Measurements from ENCODE around the gene PRRX2. TPM values are rescaled to one million over a fixed set of nuclear protein-coding genes. Genes with fewer than 3 reads are reported as not detected.

PRRX2 gene
- total and polyA plus RNA-seq, 9 of the 15 experiments (the other 6 are each of a cell fraction or from before 2014, with no cell fraction given): 0.21 TPM; not detected in 8

- TF ChIP-seq RUNX1 (IDR thresholded peaks at IDR 0.05; ENCODE audit: low read depth): no peak
These were observed 23.0 kb downstream of the PRRX2 start (continued) for GRCh38 chr9:129688285-129689043.

DNA sequence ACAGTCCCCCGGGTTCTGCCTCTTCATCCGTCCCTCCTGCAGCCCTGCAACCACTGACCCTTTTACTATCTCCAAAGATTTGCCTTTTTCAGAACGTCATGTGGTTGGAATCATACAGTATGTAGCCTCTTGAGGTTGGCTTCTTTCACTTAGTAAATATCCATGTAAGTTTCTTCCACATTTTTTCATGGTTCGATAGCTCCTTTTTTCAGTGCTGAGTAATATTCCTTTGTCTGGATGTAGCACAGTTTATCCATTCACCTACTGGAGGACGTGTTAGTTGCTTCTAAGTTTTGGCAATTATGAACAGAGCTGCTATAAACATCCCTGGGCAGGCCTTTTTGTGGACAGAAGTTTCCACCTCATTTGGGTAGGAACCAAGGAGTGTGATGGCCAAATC lies 27.1 kb downstream of the PRRX2 start:
- ChIA-PET CTCF (ENCODE audit: low intra/inter-chr PET ratio) (no interaction called here), POLR2A (no interaction called here)
- ATAC-seq (no peak), DNase-seq (ENCODE audit: extremely low read depth in 1 of 4, low spot score in 3 of 4) (no peak), FAIRE-seq (no peak)
- no peak overlapping the region for H3K27ac ChIP-seq (ENCODE audit: extremely low read depth, low read depth, low read length)
- in situ Hi-C loops (cut with MboI) (no loop called here), intact Hi-C loops (cut with micrococcal nuclease) (no loop called here)
- 0 out of 2 replicates have a peak, but pooled peaks cover 8% of the 10 kb centered on the region for H4K20me1 ChIP-seq (replicated peaks; ENCODE audit: control insufficient read depth, insufficient read depth, low read length)
- H3K4me2 ChIP-seq (ENCODE audit: insufficient read depth, low read length): no peak overlapping the region
- no peaks in the 10 kb centered on the region for H3K36me3 ChIP-seq (ENCODE audit: control insufficient read depth, insufficient read depth, low read length)
- TF ChIP-seq BCOR (IDR thresholded peaks at IDR 0.05): peak; percentile 83
- no peak for TF ChIP-seq CREM (IDR thresholded peaks at IDR 0.05; ENCODE audit: low read depth)
- peak; percentile 75 for TF ChIP-seq RBM25 (IDR thresholded peaks at IDR 0.05; ENCODE audit: low read depth, low read length, severe bottlenecking)
- TF ChIP-seq KDM1A (IDR thresholded peaks at IDR 0.05): peak; percentile 7 to 56; a peak in 2 of 4 replicates
- peak; percentile 97 for TF ChIP-seq ZNF146 (CRISPR knock-in tag; IDR thresholded peaks at IDR 0.05; ENCODE audit: unreplicated experiment)
- TF ChIP-seq ARNT (IDR thresholded peaks at IDR 0.05): no peak
- no peak for TF ChIP-seq GATA2 (CRISPR knock-in tag; IDR thresholded peaks at IDR 0.05)
- BruUV-seq (replicated peaks): no TSS peak
- H3K4me3 ChIP-seq: no peak overlapping the region
- no peak overlapping the region for H3K9ac ChIP-seq (ENCODE audit: insufficient read depth in 1 of 2, low read depth in 2 of 2, low read length in 2 of 2)
- H3K27me3 ChIP-seq (ENCODE audit: control insufficient read depth in 2 of 2, insufficient read depth in 2 of 2, low read length in 2 of 2): peaks cover 46 to 77% of the 10 kb centered on the region in 2 experiments
- H3K4me1 ChIP-seq (replicated peaks in 1 of 2; ENCODE audit: control insufficient read depth in 2 of 2, insufficient read depth in 2 of 2, low read length in 2 of 2): peaks cover 0 to 9% of the 10 kb centered on the region in 2 experiments; a peak in 2 of 5 replicates
- WGBS (ENCODE audit: insufficient coverage, low coverage, missing lambda C conversion rate): 16% methylated on average over 5 of the region's 5 CpGs
- no peaks in the 10 kb centered on the region for H3K9me3 ChIP-seq (replicated peaks; ENCODE audit: control insufficient read depth, insufficient read depth, low read depth, low read length)
- peaks cover 3% of the 10 kb centered on the region for H3K9me1 ChIP-seq (ENCODE audit: control insufficient read depth, insufficient read depth, low read length)
- H2AFZ ChIP-seq (ENCODE audit: low read depth, low read length): no peak overlapping the region
- no peaks in the 10 kb centered on the region for H3K79me2 ChIP-seq (ENCODE audit: control insufficient read depth, insufficient read depth, low read length)

All from K562 (cell line).